ENCODE results near the gene RPS6KA2. TPM values are rescaled to one million over a fixed set of nuclear protein-coding genes. Genes with fewer than 3 reads are reported as not detected.

Gene RPS6KA2
- polyA plus RNA-seq, 1 experiment = 70.9 TPM

- ChIA-PET CTCF (interaction anchor here (2.6 to 5.0 kb wide), 2 partner anchors 67 to 103 kb away, joined by 18 to 34 read pairs; no protein-coding TSS in a partner anchor), POLR2A (no interaction called here)
Observed at GRCh38 chr6:166379800-166380199, 247.3 kb downstream of the RPS6KA2 start.

GRCh38 chr6:166379103-166379586, 247.9 kb downstream of the RPS6KA2 start:
- TF ChIP-seq CTCF (IDR thresholded peaks at IDR 0.05; ENCODE audit: low read depth, low read length) = no peak
- ChIA-PET CTCF (interaction anchor here (0.8 to 5.0 kb wide), 5 partner anchors 23 to 105 kb away, joined by 3 to 34 read pairs (median 14); no protein-coding TSS in a partner anchor), POLR2A (no interaction called here)
- Histone ChIP-seq H3K4me3 (ENCODE audit: low read depth, low read length) (no peak overlapping the region), H3K27ac (ENCODE audit: low read depth, low read length) (no peak overlapping the region), H3K27me3 (ENCODE audit: control insufficient read depth, insufficient read depth, low read length) (no peaks in the 10 kb centered on the region), H3K9me3 (ENCODE audit: control insufficient read depth, insufficient read depth, low read length) (no peaks in the 10 kb centered on the region)
- no peak for DNase-seq (ENCODE audit: low read depth, low spot score)

More at GRCh38 chr6:166379800-166380199, 247.3 kb downstream of the RPS6KA2 start:
- TF ChIP-seq CTCF (IDR thresholded peaks at IDR 0.05; ENCODE audit: low read depth, low read length) = no peak
- Histone ChIP-seq H3K9me3 (ENCODE audit: control insufficient read depth, insufficient read depth, low read length) (no peaks in the 10 kb centered on the region), H3K27me3 (ENCODE audit: control insufficient read depth, insufficient read depth, low read length) (no peaks in the 10 kb centered on the region), H3K4me3 (ENCODE audit: low read depth, low read length) (no peak overlapping the region), H3K27ac (ENCODE audit: low read depth, low read length) (no peak overlapping the region)
- DNase-seq (ENCODE audit: low read depth, low spot score) = no peak

GRCh38 chr6:166377721-166378120, 249.3 kb downstream of the RPS6KA2 start:
- no peak overlapping the region for H3K27ac ChIP-seq (ENCODE audit: low read depth, low read length)
- no peaks in the 10 kb centered on the region for H3K27me3 ChIP-seq (ENCODE audit: control insufficient read depth, insufficient read depth, low read length)
- ChIA-PET POLR2A (no interaction called here), CTCF (interaction anchor here (1.7 to 5.0 kb wide), 3 partner anchors 24 to 102 kb away, joined by 4 to 34 read pairs (median 14); no protein-coding TSS in a partner anchor)
- no peaks in the 10 kb centered on the region for H3K9me3 ChIP-seq (ENCODE audit: control insufficient read depth, insufficient read depth, low read length)
- no peak overlapping the region for H3K4me3 ChIP-seq (ENCODE audit: low read depth, low read length)
- no peak for DNase-seq (ENCODE audit: low read depth, low spot score)
- no peak for TF ChIP-seq CTCF (IDR thresholded peaks at IDR 0.05; ENCODE audit: low read depth, low read length)

GRCh38 chr6:166375013-166375412, 252.0 kb downstream of the RPS6KA2 start:
- Histone ChIP-seq H3K4me3 (ENCODE audit: low read depth, low read length) (no peak overlapping the region), H3K9me3 (ENCODE audit: control insufficient read depth, insufficient read depth, low read length) (no peaks in the 10 kb centered on the region), H3K27me3 (ENCODE audit: control insufficient read depth, insufficient read depth, low read length) (no peaks in the 10 kb centered on the region), H3K27ac (ENCODE audit: low read depth, low read length) (no peak overlapping the region)
- POLR2A ChIA-PET = no interaction called here
- no peak for TF ChIP-seq CTCF (IDR thresholded peaks at IDR 0.05; ENCODE audit: low read depth, low read length)
- no peak for DNase-seq (ENCODE audit: low read depth, low spot score)
- CTCF ChIA-PET = no interaction called here

- Histone ChIP-seq H3K9me3 (ENCODE audit: control insufficient read depth, insufficient read depth, low read length) (no peaks in the 10 kb centered on the region), H3K4me3 (ENCODE audit: low read depth, low read length) (no peak overlapping the region), H3K27me3 (ENCODE audit: control insufficient read depth, insufficient read depth, low read length) (no peaks in the 10 kb centered on the region), H3K27ac (ENCODE audit: low read depth, low read length) (no peak overlapping the region)
- no peak for TF ChIP-seq CTCF (IDR thresholded peaks at IDR 0.05; ENCODE audit: low read depth, low read length)
- CTCF ChIA-PET = interaction anchor here (2.0 kb wide), 1 partner anchor 11 kb away, joined by 6 read pairs; no protein-coding TSS in a partner anchor
- DNase-seq (ENCODE audit: low read depth, low spot score) = no peak
- POLR2A ChIA-PET = no interaction called here
Observed at GRCh38 chr6:166370489-166370888, 256.6 kb downstream of the RPS6KA2 start.

All from AG04450 (cell line).